Osteocyte (in vitro differentiated cells): Measurements from ENCODE around the gene SALL4. TPM values are rescaled to one million over a fixed set of nuclear protein-coding genes. Genes with fewer than 3 reads are reported as not detected.

Source experiments
- DNase-seq: peaks from one replicate; pipeline ENCODE4 v3.0.0; 2021; ENCODE audit warnings: mixed read lengths; ENCODE audit not compliant: unreplicated experiment; ENCODE audit errors: extremely low spot score
- H3K27ac Mint-ChIP-seq: one replicate; pipeline ENCODE4 v1.8.0; 2021; ENCODE audit warnings: mild to moderate bottlenecking, mixed read lengths; ENCODE audit not compliant: unreplicated experiment
- H3K27me3 Mint-ChIP-seq: one replicate; pipeline ENCODE4 v1.8.0; 2021; ENCODE audit warnings: mixed read lengths; ENCODE audit not compliant: unreplicated experiment
- H3K36me3 Mint-ChIP-seq: one replicate; pipeline ENCODE4 v1.8.0; 2021; ENCODE audit warnings: mixed read lengths; ENCODE audit not compliant: unreplicated experiment
- H3K4me1 Mint-ChIP-seq: one replicate; pipeline ENCODE4 v1.8.0; 2021; ENCODE audit warnings: mixed read lengths; ENCODE audit not compliant: unreplicated experiment
- H3K4me3 Mint-ChIP-seq: one replicate; pipeline ENCODE4 v1.8.0; 2021; ENCODE audit warnings: mild to moderate bottlenecking, moderate library complexity, mixed read lengths; ENCODE audit not compliant: unreplicated experiment
- H3K9me3 Mint-ChIP-seq: one replicate; pipeline ENCODE4 v1.8.0; 2021; ENCODE audit warnings: mixed read lengths; ENCODE audit not compliant: unreplicated experiment
- long read RNA-seq: library from polyadenylated mRNA; unstranded; transcript quantifications from one replicate; pipeline ENCODE4 v2.0.0, GENCODE V29; 2021
- total RNA-seq: library from RNA; stranded (reverse); gene quantifications from 2 replicates; pipeline ENCODE4 v1.2.1, GENCODE V29; 2021
- TF ChIP-seq, protein P1 (sequence below): fragments of 200-600 bp; sonication (generic); IDR thresholded peaks from 2 replicates; pipeline ENCODE4 v1.5.0; 2021; ENCODE audit warnings: antibody characterized with exemption, mild to moderate bottlenecking, moderate library complexity

The SALL4 gene
- total RNA-seq, result 1.8 and 2.6 TPM in 2 replicates
- long read RNA-seq, partial matches to known transcripts, result 0 of 1 reads
- long read RNA-seq, other reads (novel, unspliced or antisense), result 1 of 1 reads

DNA sequence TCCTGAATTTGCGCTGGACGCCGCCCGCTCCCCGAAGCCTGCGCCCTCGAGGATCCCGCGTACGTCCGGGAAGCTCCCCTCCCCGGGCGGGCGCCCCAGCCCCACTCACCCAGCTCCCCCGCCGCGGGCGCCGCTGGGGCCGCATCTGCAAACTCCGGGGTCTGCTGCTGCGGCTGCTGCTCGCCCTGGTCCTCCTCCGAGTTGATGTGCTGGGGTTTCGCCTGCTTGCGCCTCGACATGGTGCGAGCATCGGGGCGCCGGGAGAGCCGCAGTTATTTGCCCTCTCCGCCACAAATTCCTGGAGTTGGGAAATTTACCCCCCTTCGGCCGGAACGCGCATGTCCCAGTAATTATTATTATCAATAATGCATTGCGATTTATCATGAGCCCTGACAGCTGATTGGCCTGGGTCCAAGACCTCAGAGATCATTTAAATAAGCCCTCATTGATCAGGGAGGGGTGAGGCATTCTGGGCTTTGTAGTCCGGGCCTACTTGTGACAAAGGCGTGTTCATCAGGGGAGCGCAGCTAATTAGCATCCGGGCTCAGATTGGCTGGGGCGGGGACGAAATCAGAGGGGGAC is at the start of gene SALL4:
Gene SALL4 (minus strand): TSS at position 352 of the 582 bp plus-strand sequence. CDS start 113 bp downstream, at position 239.
- Mint-ChIP-seq H3K4me1 (peaks cover 30% of the 10 kb centered on the region), H3K9me3 (no peaks in the 10 kb centered on the region), H3K27me3 (peaks cover 20% of the 10 kb centered on the region), H3K27ac (no peak within 1 kb of the TSS), H3K36me3 (no peaks in the 10 kb centered on the region), H3K4me3 (peak within 1 kb of the TSS; percentile 81)
- TF ChIP-seq, protein P1, sequence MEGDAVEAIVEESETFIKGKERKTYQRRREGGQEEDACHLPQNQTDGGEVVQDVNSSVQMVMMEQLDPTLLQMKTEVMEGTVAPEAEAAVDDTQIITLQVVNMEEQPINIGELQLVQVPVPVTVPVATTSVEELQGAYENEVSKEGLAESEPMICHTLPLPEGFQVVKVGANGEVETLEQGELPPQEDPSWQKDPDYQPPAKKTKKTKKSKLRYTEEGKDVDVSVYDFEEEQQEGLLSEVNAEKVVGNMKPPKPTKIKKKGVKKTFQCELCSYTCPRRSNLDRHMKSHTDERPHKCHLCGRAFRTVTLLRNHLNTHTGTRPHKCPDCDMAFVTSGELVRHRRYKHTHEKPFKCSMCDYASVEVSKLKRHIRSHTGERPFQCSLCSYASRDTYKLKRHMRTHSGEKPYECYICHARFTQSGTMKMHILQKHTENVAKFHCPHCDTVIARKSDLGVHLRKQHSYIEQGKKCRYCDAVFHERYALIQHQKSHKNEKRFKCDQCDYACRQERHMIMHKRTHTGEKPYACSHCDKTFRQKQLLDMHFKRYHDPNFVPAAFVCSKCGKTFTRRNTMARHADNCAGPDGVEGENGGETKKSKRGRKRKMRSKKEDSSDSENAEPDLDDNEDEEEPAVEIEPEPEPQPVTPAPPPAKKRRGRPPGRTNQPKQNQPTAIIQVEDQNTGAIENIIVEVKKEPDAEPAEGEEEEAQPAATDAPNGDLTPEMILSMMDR, result no peak
- DNase-seq, result no peak

DNA sequence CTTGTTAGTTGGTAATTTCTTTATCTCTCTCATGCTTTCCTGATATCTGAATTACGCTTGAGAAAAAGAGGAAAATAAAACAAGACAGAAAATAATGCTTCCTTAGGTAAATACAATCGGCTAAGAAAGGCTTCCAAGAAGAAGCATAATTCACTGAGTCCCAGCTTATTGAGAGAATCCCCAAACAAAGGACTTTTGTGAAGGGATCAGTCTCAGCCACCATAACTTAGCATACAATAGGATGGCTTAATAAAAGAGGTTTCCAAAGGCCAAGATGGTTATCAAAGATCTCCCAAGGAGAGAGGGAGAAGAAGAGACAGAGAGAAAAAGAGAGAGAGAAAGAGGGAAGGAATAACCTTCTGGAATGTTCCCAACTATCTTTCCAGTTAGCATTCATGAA is 46.0 kb upstream of the SALL4 start:
- no peak overlapping the region for H3K27ac Mint-ChIP-seq

DNA sequence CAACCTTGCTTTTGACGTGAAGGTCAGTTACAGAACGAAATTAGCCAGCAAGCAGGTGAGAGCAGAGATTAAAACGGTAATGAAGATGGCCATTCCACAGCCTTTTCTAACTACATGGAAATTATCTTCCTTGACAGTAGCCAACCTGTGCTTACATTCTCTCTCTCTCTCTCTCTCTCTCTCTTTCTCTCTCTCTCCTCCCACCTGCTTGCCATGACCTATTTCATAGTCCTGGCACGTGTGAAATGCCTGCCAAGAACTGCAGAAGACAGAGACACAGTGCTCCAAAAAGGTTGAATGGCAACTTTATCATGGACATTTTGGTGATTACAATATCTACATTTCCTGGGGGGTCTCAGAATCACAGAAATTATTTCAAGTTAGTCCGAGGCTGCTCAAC is 38.5 kb upstream of the SALL4 start:
- Mint-ChIP-seq H3K27ac (no peak overlapping the region), H3K9me3 (no peaks in the 10 kb centered on the region), H3K4me3 (no peak overlapping the region), H3K27me3 (no peaks in the 10 kb centered on the region), H3K36me3 (no peaks in the 10 kb centered on the region), H3K4me1 (no peaks in the 10 kb centered on the region)
- DNase-seq, result no peak
- TF ChIP-seq, protein P1, result no peak

More for the DNA sequence above, 46.0 kb upstream of the SALL4 start:
- Mint-ChIP-seq H3K9me3 (no peaks in the 10 kb centered on the region), H3K27me3 (peaks cover 7% of the 10 kb centered on the region), H3K4me3 (no peak overlapping the region), H3K36me3 (no peaks in the 10 kb centered on the region), H3K4me1 (no peaks in the 10 kb centered on the region)
- no peak for DNase-seq
- TF ChIP-seq, protein P1, result no peak

DNA sequence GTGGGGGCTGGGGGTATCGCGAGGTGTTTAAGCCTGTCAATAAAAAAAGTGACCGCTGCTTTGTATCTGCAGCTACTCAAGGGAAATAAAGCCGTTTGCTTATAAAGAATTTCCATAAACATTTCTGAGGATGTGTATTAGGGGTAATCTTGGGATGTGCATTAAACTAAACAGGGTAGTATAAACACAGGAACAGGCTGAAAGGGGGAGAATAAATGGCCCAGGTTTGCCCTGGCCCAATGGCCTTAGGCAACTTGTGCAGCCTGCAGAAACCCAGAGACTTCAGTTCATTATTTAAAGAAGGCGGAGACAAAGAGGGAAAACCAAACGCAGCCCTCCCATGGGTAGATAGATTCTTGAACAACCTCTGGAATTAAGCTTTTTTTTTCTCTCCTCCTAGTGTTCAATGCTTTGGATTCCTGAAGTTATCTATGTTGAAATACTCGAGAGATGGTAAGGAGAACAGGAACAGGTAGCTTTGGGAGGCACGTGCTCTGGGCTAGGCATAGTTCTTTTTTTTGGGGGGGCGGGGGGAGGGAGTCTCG is 35.6 kb upstream of the SALL4 start:
- Mint-ChIP-seq H3K9me3 (no peaks in the 10 kb centered on the region), H3K4me3 (no peak overlapping the region), H3K27me3 (no peaks in the 10 kb centered on the region), H3K4me1 (no peaks in the 10 kb centered on the region), H3K27ac (no peak overlapping the region), H3K36me3 (no peaks in the 10 kb centered on the region)
- DNase-seq, result no peak
- TF ChIP-seq, protein P1, result no peak

DNA sequence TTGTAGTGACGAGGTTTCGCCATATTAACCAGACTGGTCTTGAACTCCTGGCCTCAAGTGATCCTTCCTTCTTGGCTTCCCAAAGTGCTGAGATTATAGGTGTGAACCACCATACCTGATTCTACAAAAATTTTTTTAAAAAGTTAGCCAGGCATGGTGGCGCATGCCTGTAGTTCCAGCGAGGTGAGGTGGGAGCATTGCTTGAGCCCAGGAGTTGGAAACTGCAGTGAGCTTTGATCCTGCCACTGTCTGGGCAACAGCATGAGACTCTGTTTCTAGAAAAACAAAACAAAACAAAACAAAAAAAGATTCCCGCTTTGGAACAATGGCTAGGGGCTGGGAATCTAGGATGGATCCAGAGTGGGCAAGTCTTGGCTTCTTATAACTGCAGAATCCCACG is 35.1 kb upstream of the SALL4 start:
- H3K36me3 Mint-ChIP-seq, result no peaks in the 10 kb centered on the region
- DNase-seq, result no peak
- H3K4me3 Mint-ChIP-seq, result no peak overlapping the region
- no peaks in the 10 kb centered on the region for H3K9me3 Mint-ChIP-seq
- no peak overlapping the region for H3K27ac Mint-ChIP-seq
- TF ChIP-seq, protein P1, result no peak
- no peaks in the 10 kb centered on the region for H3K27me3 Mint-ChIP-seq
- H3K4me1 Mint-ChIP-seq, result peaks cover 2% of the 10 kb centered on the region
